GM19099 (cell line): ENCODE results near the gene RUVBL2.
"Not testable (repeated sequence)": the region's sequence is repeated elsewhere in the genome, so short reads cannot be mapped to it uniquely, and the experiment has no call there.

Experiments
- POLR2A ChIP-seq: IDR thresholded peaks from 3 replicates; pipeline ENCODE4 v1.6.1; 2011; ENCODE audit warnings: low read depth; ENCODE audit not compliant: insufficient read length; ENCODE audit errors: extremely low read depth

The RUVBL2 gene

GRCh38 chr19:49017666-49018351 lies 24.1 kb downstream of the RUVBL2 start:
- no peak for TF ChIP-seq POLR2A

GRCh38 chr19:49019242-49019932 lies 25.7 kb downstream of the RUVBL2 start:
- no peak for TF ChIP-seq POLR2A

GRCh38 chr19:49020342-49020741 lies 26.7 kb downstream of the RUVBL2 start:
- no peak for TF ChIP-seq POLR2A

GRCh38 chr19:49020931-49021895 lies 27.5 kb downstream of the RUVBL2 start:
- no peak for TF ChIP-seq POLR2A

- TF ChIP-seq POLR2A: no peak
Measured at GRCh38 chr19:49022116-49022515, 28.4 kb downstream of the RUVBL2 start.

- not testable (repeated sequence) for TF ChIP-seq POLR2A
Measured at GRCh38 chr19:49024233-49024632, 30.5 kb downstream of the RUVBL2 start, which contains the start of gene CGB3. Gene CGB3, minus strand, starts transcription at chr19:49024333. Its CDS starts 362 bp downstream, at chr19:49023971.

- not testable (repeated sequence) for TF ChIP-seq POLR2A
Measured at GRCh38 chr19:49031642-49032301, 38.1 kb downstream of the RUVBL2 start, which contains the start of gene CGB2. Gene CGB2, plus strand, starts transcription at chr19:49031890. Its CDS starts 206 bp downstream, at chr19:49032096.

GRCh38 chr19:49036815-49037214 lies 43.1 kb downstream of the RUVBL2 start, which contains the start of gene CGB1:
Gene CGB1, minus strand, starts transcription at chr19:49036895. Its CDS starts 184 bp downstream, at chr19:49036711.
- TF ChIP-seq POLR2A: not testable (repeated sequence)

- no peak for TF ChIP-seq POLR2A
Measured at GRCh38 chr19:49042177-49042576, 48.5 kb downstream of the RUVBL2 start.

GRCh38 chr19:49043548-49043947 lies 49.9 kb downstream of the RUVBL2 start, which contains the start of gene CGB5:
Gene CGB5, plus strand, starts transcription at chr19:49043848. Its CDS starts 362 bp downstream, at chr19:49044210.
- TF ChIP-seq POLR2A: not testable (repeated sequence)

- not testable (repeated sequence) for TF ChIP-seq POLR2A
Measured at GRCh38 chr19:49049011-49049410, 55.3 kb downstream of the RUVBL2 start, which contains the start of gene CGB8. Gene CGB8, minus strand, starts transcription at chr19:49049111. Its CDS starts 372 bp downstream, at chr19:49048739.

GRCh38 chr19:49056101-49056901 lies 62.6 kb downstream of the RUVBL2 start:
- no peak for TF ChIP-seq POLR2A

- no peak for TF ChIP-seq POLR2A
Measured at GRCh38 chr19:49057636-49058234, 64.0 kb downstream of the RUVBL2 start, which contains the start of gene CGB7. Gene CGB7, minus strand, starts transcription at chr19:49057749. Its CDS starts 2,374 bp downstream, at chr19:49055375.

- TF ChIP-seq POLR2A: no peak
Measured at GRCh38 chr19:49058562-49058961, 64.9 kb downstream of the RUVBL2 start.
